ENCODE data around the gene GCN1. TPM values are rescaled to one million over a fixed set of nuclear protein-coding genes. Genes with fewer than 3 reads are reported as not detected.

The GCN1 gene
- total and polyA plus RNA-seq, 2 of the 8 experiments (the other 6 are each of a cell fraction or from before 2014, with no cell fraction given) = 61.4 to 133 TPM

GRCh38 chr12:120079411-120080400 lies 114.8 kb downstream of the GCN1 start:
- H3K9ac ChIP-seq (replicated peaks in 1 of 4; ENCODE audit: extremely low read depth in 1 of 4, low read depth in 3 of 4, low read length in 3 of 4) = no peak overlapping the region
- no peaks in the 10 kb centered on the region for H3K79me2 ChIP-seq (ENCODE audit: control insufficient read depth in 1 of 2, insufficient read depth in 2 of 2, low read length in 2 of 2)
- WGBS, 2 experiments (ENCODE audit: extremely low coverage in 1 of 2, insufficient coverage in 1 of 2, insufficient read length in 1 of 2, insufficient replicate concordance in 2 of 2, low coverage in 1 of 2, low lambda C conversion rate in 2 of 2, missing lambda C conversion rate in 1 of 2) = 91% methylated on average over 9 of the region's 9 CpGs; no CpG with 5 or more reads in 1 of the 2 experiments
- H2BK20ac ChIP-seq (ENCODE audit: low read length) = no peak overlapping the region
- peak overlapping the region; percentile 35; the same call in 1 of the 2 replicates for H2BK5ac ChIP-seq (ENCODE audit: low read depth, low read length)
- H3K4me3 ChIP-seq (ENCODE audit: extremely low read depth in 1 of 4, insufficient read depth in 2 of 4, low read depth in 3 of 4, low read length in 4 of 4) = no peak overlapping the region
- H3K27me3 ChIP-seq (replicated peaks in 1 of 4; ENCODE audit: control insufficient read depth in 3 of 4, extremely low read depth in 1 of 4, insufficient read depth in 3 of 4, low read length in 3 of 4) = no peaks in the 10 kb centered on the region
- H2BK12ac ChIP-seq (ENCODE audit: low read depth, low read length) = no peak overlapping the region
- no peak overlapping the region for H2AFZ ChIP-seq (ENCODE audit: low read length)
- no peaks in the 10 kb centered on the region for H3K9me3 ChIP-seq (ENCODE audit: insufficient read depth in 2 of 2, low read depth in 1 of 2, low read length in 1 of 2)
- no peak overlapping the region for H3K4ac ChIP-seq (replicated peaks; ENCODE audit: insufficient read length, low read depth, low read length)
- no peak overlapping the region for H4K8ac ChIP-seq (ENCODE audit: extremely low read depth, insufficient read depth, low read length)
- no peaks in the 10 kb centered on the region for H3K79me1 ChIP-seq (ENCODE audit: low read depth, low read length)
- DNase-seq (ENCODE audit: low read depth in 1 of 2, low spot score in 2 of 2) (no peak), FAIRE-seq (no peak)
- POLR2A ChIA-PET (ENCODE audit: partially characterized antibody) = interaction anchor here (1.0 to 1.7 kb wide), 6 partner anchors 11 to 213 kb away, joined by 3 to 6 read pairs (median 3); partner anchors contain the start of gene RNU4-1
- peak overlapping the region; percentile 46; the same call in 1 of the 2 replicates for H2BK15ac ChIP-seq (ENCODE audit: low read length)
- H4K20me1 ChIP-seq (replicated peaks in 1 of 2; ENCODE audit: control insufficient read depth in 1 of 2, insufficient read depth in 2 of 2, low read length in 2 of 2) = peaks cover 0 to 2% of the 10 kb centered on the region in 2 experiments
- no peak overlapping the region for H4K5ac ChIP-seq (ENCODE audit: insufficient read length, low read depth, low read length)
- no peaks in the 10 kb centered on the region for H3K4me1 ChIP-seq (replicated peaks in 1 of 4; ENCODE audit: control insufficient read depth in 3 of 4, insufficient read depth in 4 of 4, low read length in 3 of 4)
- H3K18ac ChIP-seq (ENCODE audit: extremely low read depth, low read length) = no peak overlapping the region
- no peak overlapping the region for H3K14ac ChIP-seq (ENCODE audit: insufficient read length)
- H4K91ac ChIP-seq (replicated peaks; ENCODE audit: insufficient read length, low read length) = no peak overlapping the region
- H2BK120ac ChIP-seq (replicated peaks; ENCODE audit: low read depth, low read length) = no peak overlapping the region
- no peak overlapping the region for H3K23ac ChIP-seq (ENCODE audit: insufficient read length)
- H3K27ac ChIP-seq (ENCODE audit: low read depth, low read length) = no peak overlapping the region
- no peaks in the 10 kb centered on the region for H3K36me3 ChIP-seq (ENCODE audit: control insufficient read depth in 2 of 4, insufficient read depth in 4 of 4, low read length in 3 of 4)
- H3K4me2 ChIP-seq (ENCODE audit: insufficient read depth in 1 of 2, low read depth in 2 of 2, low read length in 2 of 2) = no peak overlapping the region
- H3K23me2 ChIP-seq (ENCODE audit: low read depth, low read length) = no peaks in the 10 kb centered on the region
- H2AK5ac ChIP-seq (ENCODE audit: low read depth, low read length) = no peak overlapping the region
- H3K56ac ChIP-seq (replicated peaks; ENCODE audit: insufficient read length, low read depth, low read length) = no peak overlapping the region
- CTCF ChIA-PET (ENCODE audit: partially characterized antibody) = interaction anchor here (0.6 to 1.9 kb wide), 8 partner anchors 7 to 1362 kb away, joined by 3 to 10 read pairs (median 4); no protein-coding TSS in a partner anchor
- no peak for TF ChIP-seq KDM4A (IDR thresholded peaks at IDR 0.05; ENCODE audit: low read depth, low read length, severe bottlenecking)
- TF ChIP-seq SP1 (IDR thresholded peaks at IDR 0.05; ENCODE audit: low read depth, low read length) = no peak
- no peak for TF ChIP-seq GTF2F1 (IDR thresholded peaks at IDR 0.05; ENCODE audit: borderline replicate concordance, low read depth, low read length)

Measured in H1 (cell line).